Measurements from ENCODE around the gene FRMD3.

GRCh38 chr9:83423815-83424707, 114.1 kb downstream of the FRMD3 start:
- TF ChIP-seq CTCF (conservative IDR thresholded peaks at IDR 0.05) = no peak
- no peak for TF ChIP-seq EZH2 (IDR thresholded peaks at IDR 0.05; ENCODE audit: low read depth)
